Stomach (tissue), 4 donors: ENCODE measurements around the gene TMEM248.
"Not testable (repeated sequence)": the region's sequence is repeated elsewhere in the genome, so short reads cannot be mapped to it uniquely, and the experiment has no call there.

Source experiments
- EP300 ChIP-seq: sonication (generic); formaldehyde crosslinking; IDR thresholded peaks from one replicate; pipeline ENCODE4 v1.6.1; 2017; ENCODE audit warnings: antibody characterized with exemption
- POLR2A ChIP-seq, 4 donors: fragments of 450-650 bp; IDR thresholded peaks; one replicate each; pipeline ENCODE4 v1.6.1; 2016; ENCODE audit warnings: antibody characterized with exemption in 4 of 4, control low read depth in 2 of 4, mild to moderate bottlenecking in 1 of 4, moderate library complexity in 1 of 4
- TF ChIP-seq, protein P1 (sequence below), 7 experiments: fragments of 450-650 bp in 4 of 7; fragments of 200-600 bp in 3 of 7; sonication (generic) in 3 of 7; IDR thresholded peaks; one replicate each; pipeline ENCODE4 v1.5.1; 2016 to 2019; ENCODE audit warnings: antibody characterized with exemption in 7 of 7, control low read depth in 2 of 7, mild to moderate bottlenecking in 1 of 7

GRCh38 chr7:66878301-66878685 lies 42.7 kb upstream of the TMEM248 start:
- TF ChIP-seq, protein P1, sequence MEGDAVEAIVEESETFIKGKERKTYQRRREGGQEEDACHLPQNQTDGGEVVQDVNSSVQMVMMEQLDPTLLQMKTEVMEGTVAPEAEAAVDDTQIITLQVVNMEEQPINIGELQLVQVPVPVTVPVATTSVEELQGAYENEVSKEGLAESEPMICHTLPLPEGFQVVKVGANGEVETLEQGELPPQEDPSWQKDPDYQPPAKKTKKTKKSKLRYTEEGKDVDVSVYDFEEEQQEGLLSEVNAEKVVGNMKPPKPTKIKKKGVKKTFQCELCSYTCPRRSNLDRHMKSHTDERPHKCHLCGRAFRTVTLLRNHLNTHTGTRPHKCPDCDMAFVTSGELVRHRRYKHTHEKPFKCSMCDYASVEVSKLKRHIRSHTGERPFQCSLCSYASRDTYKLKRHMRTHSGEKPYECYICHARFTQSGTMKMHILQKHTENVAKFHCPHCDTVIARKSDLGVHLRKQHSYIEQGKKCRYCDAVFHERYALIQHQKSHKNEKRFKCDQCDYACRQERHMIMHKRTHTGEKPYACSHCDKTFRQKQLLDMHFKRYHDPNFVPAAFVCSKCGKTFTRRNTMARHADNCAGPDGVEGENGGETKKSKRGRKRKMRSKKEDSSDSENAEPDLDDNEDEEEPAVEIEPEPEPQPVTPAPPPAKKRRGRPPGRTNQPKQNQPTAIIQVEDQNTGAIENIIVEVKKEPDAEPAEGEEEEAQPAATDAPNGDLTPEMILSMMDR (IDR thresholded peaks at IDR 0.05), result not testable (repeated sequence)
- TF ChIP-seq POLR2A (IDR thresholded peaks at IDR 0.05); EP300: not testable (repeated sequence)
